Activated T-helper 1 cell treated with anti-CD3 and anti-CD28 coated beads, Interleukin-12 subunit alpha, Interleukin-12 subunit beta, Interleukin-2, Interleukin-4 antibody, amounts not matched to agents 30 ng/mL and 10 ng/mL and 1 ng/mL, durations not matched to agents 14 hours and 24 hours and 36 hours (primary cell): ENCODE data around the gene HERPUD2. TPM values are rescaled to one million over a fixed set of nuclear protein-coding genes. Genes with fewer than 3 reads are reported as not detected.
"Not testable (repeated sequence)": the region's sequence is repeated elsewhere in the genome, so short reads cannot be mapped to it uniquely, and the experiment has no call there.

Experiments
- DNase-seq: peaks from one replicate; pipeline ENCODE4 v3.0.0; 2021; ENCODE audit warnings: low spot score
- H3K27ac Mint-ChIP-seq: one replicate; pipeline ENCODE4 v1.8.0; 2021; ENCODE audit warnings: mild to moderate bottlenecking, mixed read lengths
- H3K27me3 Mint-ChIP-seq: one replicate; pipeline ENCODE4 v1.8.0; 2022; ENCODE audit warnings: mild to moderate bottlenecking, moderate library complexity, mixed read lengths; ENCODE audit not compliant: insufficient read depth
- H3K36me3 Mint-ChIP-seq: one replicate; pipeline ENCODE4 v1.8.0; 2021; ENCODE audit warnings: low read depth, mixed read lengths
- H3K4me1 Mint-ChIP-seq: one replicate; pipeline ENCODE4 v1.8.0; 2021; ENCODE audit warnings: low read depth, mixed read lengths
- H3K4me3 Mint-ChIP-seq: one replicate; pipeline ENCODE4 v1.8.0; 2021; ENCODE audit warnings: mild to moderate bottlenecking, moderate library complexity, mixed read lengths
- H3K9me3 Mint-ChIP-seq: one replicate; pipeline ENCODE4 v1.8.0; 2021; ENCODE audit warnings: mixed read lengths
- intact Hi-C: fragments of 100-400 bp; cut with micrococcal nuclease; formaldehyde crosslinking; loops from one replicate; pipeline ENCODE4 v1.15.1; 2024
- total RNA-seq: library from RNA; stranded (reverse); gene quantifications from 2 replicates; pipeline ENCODE4 v1.2.3, GENCODE V29; 2022

The HERPUD2 gene
- total RNA-seq, 1 donor from 2014 or later, result 24.8 TPM

- no peaks in the 10 kb centered on the region for H3K36me3 Mint-ChIP-seq
- peaks cover 6% of the 10 kb centered on the region for H3K27me3 Mint-ChIP-seq
- intact Hi-C loops, result no loop called here
- H3K27ac Mint-ChIP-seq, result no peak overlapping the region
- H3K4me3 Mint-ChIP-seq, result no peak overlapping the region
- no peak for DNase-seq
- H3K9me3 Mint-ChIP-seq, result no peaks in the 10 kb centered on the region
- no peaks in the 10 kb centered on the region for H3K4me1 Mint-ChIP-seq
Measured at GRCh38 chr7:35617041-35617440, 77.9 kb downstream of the HERPUD2 start.

GRCh38 chr7:35613150-35613549, 81.8 kb downstream of the HERPUD2 start:
- Mint-ChIP-seq H3K36me3 (no peaks in the 10 kb centered on the region), H3K4me1 (no peaks in the 10 kb centered on the region), H3K27me3 (peaks cover 8% of the 10 kb centered on the region), H3K27ac (no peak overlapping the region), H3K9me3 (no peaks in the 10 kb centered on the region), H3K4me3 (no peak overlapping the region)
- DNase-seq, result no peak
- intact Hi-C loops, result no loop called here

- DNase-seq, result no peak
- no peaks in the 10 kb centered on the region for H3K9me3 Mint-ChIP-seq
- intact Hi-C loops, result no loop called here
- H3K36me3 Mint-ChIP-seq, result no peaks in the 10 kb centered on the region
- peaks cover 3% of the 10 kb centered on the region for H3K27me3 Mint-ChIP-seq
- H3K27ac Mint-ChIP-seq, result no peak overlapping the region
- no peak overlapping the region for H3K4me3 Mint-ChIP-seq
- H3K4me1 Mint-ChIP-seq, result no peaks in the 10 kb centered on the region
Measured at GRCh38 chr7:35605760-35606159, 89.2 kb downstream of the HERPUD2 start.

- no peaks in the 10 kb centered on the region for H3K36me3 Mint-ChIP-seq
- H3K27ac Mint-ChIP-seq, result no peak overlapping the region
- intact Hi-C loops, result no loop called here
- no peak overlapping the region for H3K4me3 Mint-ChIP-seq
- peaks cover 3% of the 10 kb centered on the region for H3K27me3 Mint-ChIP-seq
- H3K9me3 Mint-ChIP-seq, result no peaks in the 10 kb centered on the region
- no peaks in the 10 kb centered on the region for H3K4me1 Mint-ChIP-seq
- no peak for DNase-seq
Measured at GRCh38 chr7:35604595-35604994, 90.3 kb downstream of the HERPUD2 start.

- H3K9me3 Mint-ChIP-seq, result no peaks in the 10 kb centered on the region
- H3K4me1 Mint-ChIP-seq, result no peaks in the 10 kb centered on the region
- intact Hi-C loops, result no loop called here
- H3K27ac Mint-ChIP-seq, result no peak overlapping the region
- no peaks in the 10 kb centered on the region for H3K36me3 Mint-ChIP-seq
- H3K27me3 Mint-ChIP-seq, result peaks cover 4% of the 10 kb centered on the region
- H3K4me3 Mint-ChIP-seq, result no peak overlapping the region
- no peak for DNase-seq
Measured at GRCh38 chr7:35599645-35600044, 95.3 kb downstream of the HERPUD2 start.

GRCh38 chr7:35599061-35599460, 95.9 kb downstream of the HERPUD2 start:
- no peak overlapping the region for H3K4me3 Mint-ChIP-seq
- no peaks in the 10 kb centered on the region for H3K9me3 Mint-ChIP-seq
- no peak for DNase-seq
- intact Hi-C loops, result no loop called here
- no peaks in the 10 kb centered on the region for H3K36me3 Mint-ChIP-seq
- H3K27ac Mint-ChIP-seq, result no peak overlapping the region
- H3K4me1 Mint-ChIP-seq, result no peaks in the 10 kb centered on the region
- peaks cover 4% of the 10 kb centered on the region for H3K27me3 Mint-ChIP-seq

- H3K27ac Mint-ChIP-seq, result no peak overlapping the region
- H3K27me3 Mint-ChIP-seq, result peaks cover 4% of the 10 kb centered on the region
- DNase-seq, result no peak
- no peak overlapping the region for H3K4me3 Mint-ChIP-seq
- H3K4me1 Mint-ChIP-seq, result no peaks in the 10 kb centered on the region
- H3K36me3 Mint-ChIP-seq, result no peaks in the 10 kb centered on the region
- intact Hi-C loops, result no loop called here
- H3K9me3 Mint-ChIP-seq, result no peaks in the 10 kb centered on the region
Measured at GRCh38 chr7:35596061-35596460, 98.9 kb downstream of the HERPUD2 start.

- peaks cover 1% of the 10 kb centered on the region for H3K27me3 Mint-ChIP-seq
- intact Hi-C loops, result no loop called here
- no peaks in the 10 kb centered on the region for H3K9me3 Mint-ChIP-seq
- no peaks in the 10 kb centered on the region for H3K36me3 Mint-ChIP-seq
- DNase-seq, result no peak
- H3K4me1 Mint-ChIP-seq, result no peaks in the 10 kb centered on the region
- no peak overlapping the region for H3K27ac Mint-ChIP-seq
- H3K4me3 Mint-ChIP-seq, result no peak overlapping the region
Measured at GRCh38 chr7:35593899-35594298, 101.0 kb downstream of the HERPUD2 start.

- H3K27ac Mint-ChIP-seq, result no peak overlapping the region
- no peak for DNase-seq
- intact Hi-C loops, result no loop called here
- no peaks in the 10 kb centered on the region for H3K4me1 Mint-ChIP-seq
- H3K9me3 Mint-ChIP-seq, result no peaks in the 10 kb centered on the region
- H3K36me3 Mint-ChIP-seq, result no peaks in the 10 kb centered on the region
- H3K4me3 Mint-ChIP-seq, result no peak overlapping the region
- H3K27me3 Mint-ChIP-seq, result peaks cover 5% of the 10 kb centered on the region
Measured at GRCh38 chr7:35588647-35589046, 106.3 kb downstream of the HERPUD2 start.

GRCh38 chr7:35584990-35585389, 109.9 kb downstream of the HERPUD2 start:
- no peak for DNase-seq
- no peaks in the 10 kb centered on the region for H3K9me3 Mint-ChIP-seq
- H3K36me3 Mint-ChIP-seq, result no peaks in the 10 kb centered on the region
- no peaks in the 10 kb centered on the region for H3K4me1 Mint-ChIP-seq
- H3K27ac Mint-ChIP-seq, result no peak overlapping the region
- intact Hi-C loops, result no loop called here
- no peak overlapping the region for H3K4me3 Mint-ChIP-seq
- peaks cover 12% of the 10 kb centered on the region for H3K27me3 Mint-ChIP-seq

GRCh38 chr7:35584533-35584932, 110.4 kb downstream of the HERPUD2 start:
- H3K36me3 Mint-ChIP-seq, intact Hi-C loops, H3K4me3 Mint-ChIP-seq, H3K27ac Mint-ChIP-seq, DNase-seq, H3K4me1 Mint-ChIP-seq, H3K9me3 Mint-ChIP-seq: not testable (repeated sequence)
- H3K27me3 Mint-ChIP-seq, result peaks cover 12% of the 10 kb centered on the region

Other genes starting within 250 kb of the HERPUD2 start
- 219 and 223 TPM in 2 replicates for gene SEPTIN7, start 105.9 kb upstream of the HERPUD2 start, total RNA-seq